K562 (cell line): ENCODE data around the gene OR8G5. TPM values are rescaled to one million over a fixed set of nuclear protein-coding genes. Genes with fewer than 3 reads are reported as not detected.
A peak's percentile ranks its signal among the peaks of the same experiment; 100 is the strongest.

Experiments used
- ATAC-seq: fragments of 200-7000 bp; cut with Tn5 transposase; 3 replicates; pipeline ENCODE4 v1.9.1; 2020; ENCODE audit warnings: moderate library complexity
- BruUV-seq: library from RNA; stranded (reverse); fragments of 400-500 nt; replicated peaks from 2 replicates; lab custom pipeline; 2021; lab: Mats Ljungman, UMichigan
- CTCF ChIA-PET: fragments of 300-600 bp; formaldehyde crosslinking; extraction: SDS; loops from one replicate; lab custom pipeline; 2021; ENCODE audit warnings: low intra/inter-chr PET ratio; lab: Yijun Ruan, JAX
- POLR2A ChIA-PET: fragments of 300-600, 350-650 bp; sonication (Branson Sonifier 250); formaldehyde crosslinking; extraction: SDS; loops from one replicate; lab custom pipeline; 2021; ENCODE audit warnings: antibody characterized with exemption, inconsistent platforms; lab: Yijun Ruan, JAX
- DNase-seq, 4 experiments: peaks; one replicate each; pipeline versions ENCODE4 v3.0.0 to v3.0.0-alpha.2; 2011 to 2018; ENCODE audit warnings: low spot score in 3 of 4, mixed read lengths in 3 of 4; ENCODE audit errors: extremely low read depth in 1 of 4
- FAIRE-seq: peaks from 2 replicates; lab custom pipeline; 2011; peaks lifted over from hg19 to GRCh38; lab: Jason Lieb, UNC
- H2AFZ ChIP-seq: 2 replicates; pipeline ENCODE4 v1.6.0; 2011; ENCODE audit warnings: low read depth, low read length, control low read depth, inconsistent platforms
- H3K27ac ChIP-seq: fragments of 200-600 bp; 3 replicates; pipeline ENCODE4 v1.8.0; 2011; ENCODE audit warnings: low read depth, mild to moderate bottlenecking, control low read depth, inconsistent platforms, low read length, moderate library complexity, mixed read lengths; ENCODE audit errors: extremely low read depth
- H3K27me3 ChIP-seq, 2 experiments: fragments of 300-600 bp in 1 of 2; 2 replicates in 1 of 2; 3 replicates in 1 of 2; pipeline versions ENCODE4 v1.6.0 to v1.8.0; 2011; ENCODE audit warnings: inconsistent platforms in 2 of 2, low read length in 2 of 2, mild to moderate bottlenecking in 1 of 2, mixed read lengths in 1 of 2, moderate library complexity in 1 of 2; ENCODE audit not compliant: control insufficient read depth in 2 of 2, insufficient read depth in 2 of 2
- H3K36me3 ChIP-seq: fragments of 300-600 bp; 3 replicates; pipeline ENCODE4 v1.8.0; 2011; ENCODE audit warnings: mild to moderate bottlenecking, low read length, inconsistent platforms; ENCODE audit not compliant: control insufficient read depth, insufficient read depth
- H3K4me1 ChIP-seq, 2 experiments: fragments of 200-600 bp in 1 of 2; replicated peaks in 1 of 2; 2 replicates in 1 of 2; 3 replicates in 1 of 2; pipeline versions ENCODE4 v1.5.1 to v1.8.0; 2011; ENCODE audit warnings: inconsistent platforms in 2 of 2, low read length in 2 of 2, mild to moderate bottlenecking in 1 of 2, mixed read lengths in 1 of 2, moderate library complexity in 1 of 2; ENCODE audit not compliant: control insufficient read depth in 2 of 2, insufficient read depth in 2 of 2
- H3K4me2 ChIP-seq: 2 replicates; pipeline ENCODE4 v1.6.1; 2011; ENCODE audit warnings: low read length, control low read depth, inconsistent platforms, mixed read lengths; ENCODE audit not compliant: insufficient read depth
- H3K4me3 ChIP-seq: fragments of 200-600 bp; sonication (generic), shearing (Covaris generic); 2 replicates; pipeline ENCODE4 v1.5.1; 2016; ENCODE audit warnings: control low read depth, inconsistent platforms
- H3K79me2 ChIP-seq: fragments of 200-600 bp; 3 replicates; pipeline ENCODE4 v1.8.0; 2011; ENCODE audit warnings: low read length, inconsistent platforms; ENCODE audit not compliant: control insufficient read depth, insufficient read depth
- H3K9ac ChIP-seq, 2 experiments: 2 replicates each; pipeline versions ENCODE4 v1.6.0 to v1.6.1; 2011; ENCODE audit warnings: low read depth in 2 of 2, low read length in 2 of 2, control low read depth in 1 of 2, inconsistent platforms in 1 of 2, mild to moderate bottlenecking in 1 of 2, mixed read lengths in 1 of 2; ENCODE audit not compliant: insufficient read depth in 1 of 2
- H3K9me1 ChIP-seq: one replicate; pipeline ENCODE4 v1.6.0; 2011; ENCODE audit warnings: inconsistent platforms, mild to moderate bottlenecking, low read length, moderate library complexity; ENCODE audit not compliant: control insufficient read depth, insufficient read depth
- H3K9me3 ChIP-seq: replicated peaks from 2 replicates; pipeline ENCODE4 v1.5.1; 2011; ENCODE audit warnings: low read depth, low read length, inconsistent platforms; ENCODE audit not compliant: control insufficient read depth, insufficient read depth
- H4K20me1 ChIP-seq: replicated peaks from 2 replicates; pipeline ENCODE4 v1.6.1; 2011; ENCODE audit warnings: low read length, inconsistent platforms, mixed read lengths; ENCODE audit not compliant: control insufficient read depth, insufficient read depth
- CTCF ChIP-seq, 3 experiments: IDR thresholded peaks in 2 of 3; conservative IDR thresholded peaks in 1 of 3; 2 replicates each; pipeline ENCODE4 v1.5.1; 2011 to 2012; ENCODE audit warnings: low read length in 3 of 3, mild to moderate bottlenecking in 3 of 3, control low read depth in 2 of 3, improper control_type of control experiment in 1 of 3, inconsistent platforms in 1 of 3, low read depth in 1 of 3, mixed read lengths in 1 of 3, moderate library complexity in 1 of 3; ENCODE audit not compliant: insufficient read depth in 2 of 3
- DNMT1 ChIP-seq: fragments of 450-650 bp; IDR thresholded peaks from 2 replicates; pipeline ENCODE4 v1.6.1; 2016; ENCODE audit warnings: antibody characterized with exemption, mild to moderate bottlenecking
- FOSL1 ChIP-seq: fragments of 200-800 bp; sonication (Bioruptor generic); conservative IDR thresholded peaks from 2 replicates; pipeline ENCODE4 v1.6.1; 2016; ENCODE audit warnings: missing genetic modification characterization, missing compliant biosample characterization
- MEIS2 ChIP-seq: fragments of 450-650 bp; IDR thresholded peaks from 2 replicates; pipeline ENCODE4 v1.6.1; 2014; ENCODE audit warnings: mild to moderate bottlenecking; ENCODE audit not compliant: partially characterized antibody
- PBX2 ChIP-seq, 2 experiments: IDR thresholded peaks in 1 of 2; conservative IDR thresholded peaks in 1 of 2; 2 replicates each; pipeline ENCODE4 v1.6.1; 2016; ENCODE audit warnings: low read depth in 2 of 2, mild to moderate bottlenecking in 1 of 2, missing compliant biosample characterization in 1 of 2, missing genetic modification characterization in 1 of 2, moderate library complexity in 1 of 2
- SPI1 ChIP-seq: IDR thresholded peaks from 2 replicates; pipeline ENCODE4 v1.6.1; 2011; ENCODE audit warnings: low read depth, low read length, control low read depth, borderline replicate concordance
- WGBS: fragments of 100-300 bp; shearing (Covaris generic); methylation state at CpG from one replicate; pipeline ENCODE4 v1.1.6; 2016; ENCODE audit warnings: low coverage, mixed read lengths; ENCODE audit not compliant: insufficient coverage; ENCODE audit errors: missing lambda C conversion rate; 5-methylcytosine and 5-hydroxymethylcytosine counted together
- in situ Hi-C: fragments of 300-500 bp; cut with MboI; formaldehyde crosslinking; loops from 4 replicates; pipeline ENCODE4 v1.15.0; 2018; ENCODE audit warnings: inconsistent platforms, mixed read lengths
- intact Hi-C: fragments of 100-400 bp; cut with micrococcal nuclease; formaldehyde crosslinking; loops from 2 replicates; pipeline ENCODE4 v1.14.2; 2022
- polyA plus RNA-seq, 8 experiments: library from polyadenylated mRNA; depleted of rRNA in 4 of 8; stranded (reverse) in 5 of 8; unstranded in 3 of 8; fragments of >200 nt; fragmentation: Nextera tagmentation in 2 of 8; fragmentation: Illumina TruSeq in 1 of 8; extraction: Ambion mirVana in 2 of 8; extraction: Trizol in 1 of 8; gene quantifications; 2 replicates each; pipeline versions ENCODE4 v1.2.1 to v1.2.3, GENCODE V29; 2011 to 2014; ENCODE audit warnings: inconsistent platforms in 1 of 8, missing spikeins in 1 of 8
- total RNA-seq, 7 experiments: library from RNA; depleted of rRNA in 6 of 7; stranded (reverse); fragments of >200 nt in 6 of 7; fragmentation: Illumina TruSeq in 2 of 7; extraction: Trizol in 2 of 7; gene quantifications; 2 replicates each; pipeline versions ENCODE4 v1.2.1 to v1.2.3, GENCODE V29; 2011 to 2021; ENCODE audit warnings: low replicate concordance in 1 of 7

OR8G5 gene
- total and polyA plus RNA-seq, 9 of the 15 experiments (the other 6 are each of a cell fraction or from before 2014, with no cell fraction given), result 0.18 to 3.8 (median 1.7) TPM

GRCh38 chr11:124285610-124286344, 29.6 kb downstream of the OR8G5 start:
- WGBS, result 51% methylated on average over 3 of the region's 3 CpGs
- FAIRE-seq, result no peak
- BruUV-seq, result no TSS peak

DNA sequence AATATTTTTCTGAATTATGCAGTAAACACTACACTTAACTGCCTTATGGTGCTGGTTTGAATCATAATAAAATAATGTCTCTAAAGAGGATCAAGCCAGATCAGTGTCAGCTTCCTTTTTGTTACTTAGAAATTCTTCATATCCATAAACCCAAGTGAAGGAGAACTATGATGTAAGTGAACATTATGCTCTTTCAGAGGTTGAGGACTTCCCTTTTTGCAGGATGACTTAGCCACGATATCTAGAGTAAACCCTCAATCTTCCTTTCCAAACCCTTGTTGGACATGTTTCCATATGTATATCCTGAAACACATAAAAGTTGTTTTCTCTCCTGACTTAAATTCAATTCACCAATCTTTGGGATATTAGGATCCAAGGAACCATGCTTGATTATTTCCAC, 38.5 kb downstream of the OR8G5 start:
- no peaks in the 10 kb centered on the region for H3K79me2 ChIP-seq
- FAIRE-seq (no peak), ATAC-seq (no peak)

More at GRCh38 chr11:124285610-124286344, 29.6 kb downstream of the OR8G5 start:
- Histone ChIP-seq H3K4me1 (no peaks in the 10 kb centered on the region), H3K36me3 (no peaks in the 10 kb centered on the region; the same call in 2 of the 3 replicates), H3K9me3 (no peaks in the 10 kb centered on the region; the same call in 1 of the 2 replicates), H3K4me3 (no peak overlapping the region)
- CTCF ChIA-PET, result no interaction called here
- intact Hi-C loops, result no loop called here
- no peak for ATAC-seq
- no peak for TF ChIP-seq DNMT1
- TF ChIP-seq FOSL1, result peak; percentile 59
- TF ChIP-seq, all 486 proteins: peak for 1
- Histone ChIP-seq H3K27me3 (no peaks in the 10 kb centered on the region), H3K4me2 (no peak overlapping the region), H3K79me2 (no peaks in the 10 kb centered on the region), H3K9me1 (no peaks in the 10 kb centered on the region), H3K9ac (no peak overlapping the region), H2AFZ (no peak overlapping the region), H4K20me1 (no peaks in the 10 kb centered on the region), H3K27ac (no peak overlapping the region)
- in situ Hi-C loops, result no loop called here
- POLR2A ChIA-PET, result no interaction called here
- no peak for DNase-seq

More for the DNA sequence above, 38.5 kb downstream of the OR8G5 start:
- in situ Hi-C loops, result no loop called here
- POLR2A ChIA-PET, result no interaction called here
- no peak overlapping the region for H2AFZ ChIP-seq
- H3K4me2 ChIP-seq, result no peak overlapping the region
- TF ChIP-seq CTCF (IDR thresholded peaks at IDR 0.05 in 2 of 3, conservative IDR thresholded peaks at IDR 0.05 in 1 of 3; ENCODE audit: insufficient read depth in 2 of 3, low read depth in 1 of 3, low read length in 3 of 3), result no peak
- peak; percentile 39 for TF ChIP-seq MEIS2
- no peak for TF ChIP-seq PBX2 (CRISPR knock-in tag; IDR thresholded peaks at IDR 0.05; ENCODE audit: low read depth)
- TF ChIP-seq PBX2 (tag; conservative IDR thresholded peaks at IDR 0.05; ENCODE audit: low read depth), result peak; percentile 36; the same call in 1 of the 2 replicates
- peak; percentile 77; the same call in 1 of the 2 replicates for TF ChIP-seq SPI1
- no peaks in the 10 kb centered on the region for H3K9me3 ChIP-seq
- no peaks in the 10 kb centered on the region for H3K27me3 ChIP-seq
- H3K36me3 ChIP-seq, result peaks cover 3% of the 10 kb centered on the region; the same call in 1 of the 3 replicates
- H4K20me1 ChIP-seq, result no peaks in the 10 kb centered on the region
- H3K4me1 ChIP-seq, result no peaks in the 10 kb centered on the region
- no peak for DNase-seq
- 20% methylated on average over 1 of the region's 1 CpG for WGBS
- no TSS peak for BruUV-seq
- intact Hi-C loops, result no loop called here
- no peak overlapping the region for H3K4me3 ChIP-seq
- no peak overlapping the region for H3K9ac ChIP-seq
- no peak overlapping the region for H3K27ac ChIP-seq
- no peaks in the 10 kb centered on the region for H3K9me1 ChIP-seq
- CTCF ChIA-PET, result no interaction called here
